HEK293T (cell line): ENCODE results near the gene SULT1A2.
"Not testable (repeated sequence)": the region's sequence is repeated elsewhere in the genome, so short reads cannot be mapped to it uniquely, and the experiment has no call there.

Source experiments
- CTCF ChIA-PET: fragments of 350-600 bp; formaldehyde crosslinking; extraction: SDS; loops from one replicate; lab custom pipeline; 2021; ENCODE audit warnings: antibody characterized with exemption, inconsistent platforms; lab: Yijun Ruan, JAX
- POLR2A ChIA-PET: fragments of 350-600 bp; formaldehyde crosslinking; extraction: SDS; loops from one replicate; lab custom pipeline; 2020; ENCODE audit warnings: antibody characterized with exemption, inconsistent platforms; lab: Yijun Ruan, JAX
- DNase-seq: peaks from one replicate; pipeline ENCODE4 v3.0.0; 2012; ENCODE audit warnings: mixed read lengths; ENCODE audit errors: extremely low spot score
- ARNT ChIP-seq: fragments of 450-650 bp; IDR thresholded peaks from 2 replicates; pipeline ENCODE4 v1.6.1; 2017; ENCODE audit warnings: mild to moderate bottlenecking
- BHLHE40 ChIP-seq: fragments of 450-650 bp; IDR thresholded peaks from 2 replicates; pipeline ENCODE4 v1.6.1; 2016; ENCODE audit warnings: mild to moderate bottlenecking, moderate library complexity, borderline replicate concordance
- CTBP1 ChIP-seq: fragments of 450-650 bp; IDR thresholded peaks from 2 replicates; pipeline ENCODE4 v1.6.1; 2016; ENCODE audit warnings: borderline replicate concordance
- ELF4 ChIP-seq: fragments of 450-650 bp; IDR thresholded peaks from 2 replicates; pipeline ENCODE4 v1.6.1; 2017; ENCODE audit warnings: antibody characterized with exemption
- FOXA1 ChIP-seq: fragments of 450-650 bp; IDR thresholded peaks from 2 replicates; pipeline ENCODE4 v1.6.1; 2016; ENCODE audit warnings: mild to moderate bottlenecking
- FOXK2 ChIP-seq: fragments of 450-650 bp; IDR thresholded peaks from 2 replicates; pipeline ENCODE4 v1.6.1; 2016; ENCODE audit warnings: mild to moderate bottlenecking
- FOXM1 ChIP-seq: fragments of 450-650 bp; IDR thresholded peaks from 2 replicates; pipeline ENCODE4 v1.6.1; 2017; ENCODE audit warnings: mild to moderate bottlenecking, borderline replicate concordance
- HDGF ChIP-seq: fragments of 450-650 bp; IDR thresholded peaks from 2 replicates; pipeline ENCODE4 v1.6.1; 2017; ENCODE audit warnings: antibody characterized with exemption, borderline replicate concordance
- LEF1 ChIP-seq: fragments of 450-650 bp; IDR thresholded peaks from 2 replicates; pipeline ENCODE4 v1.6.1; 2017; ENCODE audit warnings: mild to moderate bottlenecking, borderline replicate concordance
- NFRKB ChIP-seq: fragments of 450-650 bp; IDR thresholded peaks from 2 replicates; pipeline ENCODE4 v1.6.1; 2016; ENCODE audit warnings: mild to moderate bottlenecking, moderate library complexity
- SP1 ChIP-seq: fragments of 450-650 bp; IDR thresholded peaks from 2 replicates; pipeline ENCODE4 v1.6.1; 2017
- SUZ12 ChIP-seq: fragments of 450-650 bp; IDR thresholded peaks from 2 replicates; pipeline ENCODE4 v1.6.1; 2016; ENCODE audit warnings: mild to moderate bottlenecking
- TARDBP ChIP-seq: fragments of 450-650 bp; IDR thresholded peaks from 2 replicates; pipeline ENCODE4 v1.6.1; 2016
- ZNF384 ChIP-seq: fragments of 450-650 bp; IDR thresholded peaks from 2 replicates; pipeline ENCODE4 v1.6.1; 2016
- TF ChIP-seq, protein P1 (sequence below): fragments of 450-650 bp; IDR thresholded peaks from 2 replicates; pipeline ENCODE4 v1.6.1; 2016

Gene SULT1A2

DNA sequence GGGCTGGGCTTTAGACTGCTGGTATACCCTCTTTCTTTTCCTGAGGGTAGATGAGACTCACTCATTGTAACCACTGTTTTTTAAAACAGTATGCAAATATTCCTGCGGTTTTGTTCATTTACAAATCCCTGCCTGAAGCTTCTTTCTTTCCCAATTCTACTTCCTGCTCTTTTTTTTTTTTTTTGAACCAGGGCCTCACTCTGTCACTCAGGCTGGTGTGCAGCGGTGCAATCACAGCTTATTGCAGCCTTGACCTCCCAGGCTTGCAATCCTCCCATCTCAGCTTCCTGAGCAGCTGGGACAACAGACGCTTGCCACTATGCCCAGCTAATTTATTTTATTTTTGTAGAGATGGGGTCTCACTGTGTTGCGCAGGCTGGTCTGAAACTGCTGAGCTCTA is 21.0 kb upstream of the SULT1A2 start:
- DNase-seq: no peak
- POLR2A ChIA-PET: no interaction called here
- TF ChIP-seq SP1: no peak
- no peak for TF ChIP-seq FOXK2
- no peak for TF ChIP-seq SUZ12
- TF ChIP-seq TARDBP: no peak
- no peak for TF ChIP-seq ARNT
- no peak for TF ChIP-seq LEF1
- no peak for TF ChIP-seq FOXA1
- no peak for TF ChIP-seq ZNF384
- no peak for TF ChIP-seq CTBP1
- TF ChIP-seq FOXM1: no peak
- CTCF ChIA-PET: interaction anchor here (1.0 kb wide), 1 partner anchor 20 kb away, joined by 3 read pairs; no protein-coding TSS in a partner anchor

- TF ChIP-seq HDGF (no peak), SP1 (no peak), LEF1 (no peak), ELF4 (no peak), FOXA1 (no peak), NFRKB (no peak), ARNT (no peak), CTBP1 (no peak), BHLHE40 (no peak), FOXK2 (no peak), ZNF384 (no peak)
- TF ChIP-seq, protein P1, sequence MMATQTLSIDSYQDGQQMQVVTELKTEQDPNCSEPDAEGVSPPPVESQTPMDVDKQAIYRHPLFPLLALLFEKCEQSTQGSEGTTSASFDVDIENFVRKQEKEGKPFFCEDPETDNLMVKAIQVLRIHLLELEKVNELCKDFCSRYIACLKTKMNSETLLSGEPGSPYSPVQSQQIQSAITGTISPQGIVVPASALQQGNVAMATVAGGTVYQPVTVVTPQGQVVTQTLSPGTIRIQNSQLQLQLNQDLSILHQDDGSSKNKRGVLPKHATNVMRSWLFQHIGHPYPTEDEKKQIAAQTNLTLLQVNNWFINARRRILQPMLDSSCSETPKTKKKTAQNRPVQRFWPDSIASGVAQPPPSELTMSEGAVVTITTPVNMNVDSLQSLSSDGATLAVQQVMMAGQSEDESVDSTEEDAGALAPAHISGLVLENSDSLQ: no peak
Observed at GRCh38 chr16:28616636-28617035, 19.8 kb upstream of the SULT1A2 start.

DNA sequence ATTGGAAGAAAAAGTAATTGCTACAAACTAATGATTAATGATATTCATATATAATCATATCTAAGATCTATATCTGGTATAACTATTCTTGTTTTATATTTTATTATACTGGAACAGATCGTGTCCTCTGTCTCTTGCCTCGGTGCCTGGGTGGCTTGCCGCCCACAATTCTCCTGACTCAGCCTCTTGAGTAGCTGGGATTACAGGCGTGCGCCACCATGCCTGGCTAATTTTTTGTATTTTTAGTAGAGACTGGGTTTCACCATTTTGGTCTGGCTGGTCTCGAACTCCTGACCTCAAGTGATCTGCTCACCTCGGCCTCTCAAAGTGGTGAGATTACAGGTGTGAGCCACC is 19.4 kb upstream of the SULT1A2 start:
- POLR2A ChIA-PET, DNase-seq: not testable (repeated sequence)
- CTCF ChIA-PET: interaction anchor here (0.6 kb wide), 1 partner anchor 106 kb away, joined by 4 read pairs; no protein-coding TSS in a partner anchor

More at GRCh38 chr16:28616636-28617035, 19.8 kb upstream of the SULT1A2 start:
- ChIA-PET POLR2A (no interaction called here), CTCF (interaction anchor here (0.6 kb wide), 1 partner anchor 107 kb away, joined by 4 read pairs; no protein-coding TSS in a partner anchor)
- DNase-seq: no peak

DNA sequence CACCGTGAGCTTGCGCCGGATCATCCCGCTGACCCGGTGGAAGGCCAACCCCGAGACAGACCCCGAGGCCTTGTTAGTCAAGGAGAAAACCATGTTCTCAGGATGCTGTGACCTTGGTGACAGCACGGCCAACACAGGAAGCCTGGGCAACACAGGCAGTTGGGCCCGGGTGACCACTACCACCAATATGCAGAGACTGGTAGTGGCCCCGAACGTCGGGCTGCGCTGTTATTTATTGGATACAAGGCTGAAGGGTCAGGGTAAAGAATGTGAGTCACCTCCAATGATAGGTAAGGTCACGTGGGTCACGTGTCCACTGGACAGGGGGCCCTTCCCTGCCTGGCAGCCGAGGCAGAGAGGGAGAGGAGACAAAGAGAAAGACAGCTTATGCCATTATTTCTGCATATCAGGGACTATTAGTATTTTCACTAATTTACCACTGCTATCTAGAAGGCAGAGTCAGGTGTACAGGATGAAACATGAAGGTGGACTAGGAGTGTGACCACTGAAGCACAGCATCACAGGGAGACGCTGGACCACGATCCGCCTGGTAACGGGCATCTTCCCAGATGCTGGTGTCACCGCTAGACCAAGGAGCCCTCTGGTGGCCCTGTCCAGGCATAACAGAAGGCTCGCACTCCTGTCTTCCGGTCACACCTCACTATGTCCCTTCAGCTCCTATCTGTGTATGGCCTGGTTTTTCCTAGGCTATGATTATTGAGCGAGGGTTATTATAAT is 18.8 kb upstream of the SULT1A2 start:
- CTCF ChIA-PET: interaction anchor here (0.6 kb wide), 1 partner anchor 106 kb away, joined by 4 read pairs; no protein-coding TSS in a partner anchor
- POLR2A ChIA-PET: not testable (repeated sequence)

DNA sequence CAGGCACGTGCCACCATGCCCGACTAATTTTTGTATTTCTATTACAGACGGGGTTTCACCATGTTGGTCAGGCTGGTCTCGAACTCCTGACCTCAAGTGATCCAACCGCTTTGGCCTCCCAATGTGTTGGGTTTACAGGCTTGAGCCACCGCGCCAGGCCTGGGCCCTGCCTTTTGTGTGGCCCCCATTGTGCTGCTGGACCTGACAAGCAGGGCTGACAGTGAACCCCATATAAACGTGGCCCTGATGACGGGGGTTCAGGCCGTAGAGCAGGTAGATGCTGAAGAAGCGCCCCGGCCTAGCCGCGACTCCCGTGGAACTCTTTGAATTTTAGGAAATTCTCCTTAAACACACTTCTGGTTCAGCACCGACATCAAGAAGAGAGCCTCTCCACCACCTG is 17.7 kb upstream of the SULT1A2 start:
- POLR2A ChIA-PET, DNase-seq, CTCF ChIA-PET: not testable (repeated sequence)

More for the DNA sequence above, 18.8 kb upstream of the SULT1A2 start:
- DNase-seq: not testable (repeated sequence)

GRCh38 chr16:28613912-28614311 is 17.1 kb upstream of the SULT1A2 start:
- POLR2A ChIA-PET, DNase-seq, CTCF ChIA-PET: not testable (repeated sequence)

DNA sequence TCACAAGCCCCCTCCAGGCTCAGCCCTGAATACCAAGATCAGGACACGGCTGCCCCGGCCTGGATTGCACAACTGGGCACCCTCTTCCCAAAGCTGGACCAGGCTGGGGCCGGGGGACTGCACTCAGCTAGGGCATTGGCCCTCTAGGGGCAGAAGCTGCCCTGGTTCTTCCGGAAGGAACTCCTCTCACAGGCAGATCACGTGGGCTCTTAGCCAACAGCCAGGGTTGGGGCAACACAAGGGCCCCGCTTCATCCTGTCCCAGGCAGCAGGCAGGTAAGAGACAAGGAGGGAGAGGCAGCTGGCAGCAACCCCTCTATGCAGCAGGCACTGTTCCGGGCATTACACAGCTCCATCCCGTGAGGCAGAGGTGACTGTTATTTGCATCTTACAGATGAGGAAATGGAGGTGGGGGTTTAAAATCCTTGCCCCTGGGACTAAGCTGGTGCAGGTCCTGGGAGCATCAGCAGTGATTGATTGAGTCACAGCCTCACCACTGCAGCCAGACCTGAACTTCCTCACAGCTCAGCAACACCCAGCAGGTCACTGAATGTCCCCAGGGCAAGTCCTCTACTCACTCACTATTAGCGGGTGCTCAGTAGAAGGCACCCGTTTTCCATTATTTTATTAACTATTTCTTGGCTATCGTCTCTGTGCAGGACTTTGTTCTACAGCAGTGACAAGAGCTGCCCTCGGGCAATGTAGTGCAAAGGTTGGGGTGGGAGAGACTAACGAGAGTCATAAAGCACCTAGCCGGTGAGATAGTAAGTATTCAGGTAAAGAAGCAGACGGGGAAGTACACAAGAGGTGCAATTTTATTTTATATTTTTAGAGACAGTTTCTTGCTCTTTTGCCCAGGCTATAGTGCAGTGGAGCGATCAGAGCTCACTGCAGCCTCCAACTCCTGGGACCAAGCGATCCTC is 15.8 kb upstream of the SULT1A2 start:
- DNase-seq, CTCF ChIA-PET, POLR2A ChIA-PET: not testable (repeated sequence)

DNA sequence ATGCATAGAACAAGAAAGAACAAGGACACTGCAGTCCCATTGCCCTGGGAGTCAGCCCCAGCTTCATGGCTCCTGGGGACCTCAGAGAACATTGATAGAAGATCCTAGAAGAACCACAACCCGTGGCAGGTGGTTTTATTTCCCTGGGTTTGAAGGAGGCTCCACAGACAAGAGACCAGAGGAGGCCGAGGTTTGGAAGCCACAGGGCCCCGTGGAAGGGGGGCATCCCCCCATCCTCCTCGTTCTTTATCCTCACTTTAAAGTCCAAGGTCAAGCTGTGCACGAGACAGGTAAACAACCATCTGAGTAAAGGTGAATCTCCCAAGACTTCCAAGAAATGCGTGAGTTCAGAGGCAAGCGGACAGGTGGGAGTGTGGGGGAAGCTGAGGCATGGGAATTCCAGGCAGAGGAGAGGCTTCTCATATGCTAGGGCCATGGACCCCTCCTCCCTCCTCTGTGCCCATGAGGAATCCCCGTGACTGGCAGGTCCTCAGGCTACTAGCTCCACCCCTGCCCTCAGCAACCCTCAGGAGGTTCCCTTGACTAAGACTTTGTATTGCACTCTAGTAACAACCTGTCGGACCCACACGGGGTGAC is 13.8 kb upstream of the SULT1A2 start:
- ChIA-PET POLR2A (interaction anchor here (1.4 kb wide), 1 partner anchor 55 kb away, joined by 3 read pairs; no protein-coding TSS in a partner anchor), CTCF (interaction anchor here (0.7 kb wide), 1 partner anchor 1763 kb away, joined by 3 read pairs; no protein-coding TSS in a partner anchor)
- TF ChIP-seq ARNT (no peak), FOXM1 (no peak), TARDBP (no peak), BHLHE40 (no peak), FOXA1 (no peak), NFRKB (no peak), CTBP1 (no peak), HDGF (no peak), SUZ12 (no peak), ELF4 (no peak), ZNF384 (no peak), LEF1 (no peak), FOXK2 (no peak)
- TF ChIP-seq, protein P1: no peak

More for the DNA sequence above, 13.8 kb upstream of the SULT1A2 start:
- DNase-seq: no peak
